Panc1 (cell line): ENCODE results near the gene JMJD1C. TPM values are rescaled to one million over a fixed set of nuclear protein-coding genes. Genes with fewer than 3 reads are reported as not detected.

Source experiments
- ATAC-seq: fragments of 200-7000 bp; cut with Tn5 transposase; 2 replicates; pipeline ENCODE4 v1.9.1; 2020; ENCODE audit warnings: mild to moderate bottlenecking, moderate library complexity
- BruUV-seq: library from RNA; stranded (reverse); fragments of 400-500 nt; replicated peaks from 2 replicates; lab custom pipeline; 2021; lab: Mats Ljungman, UMichigan
- CTCF ChIA-PET: fragments of 300-600 bp; sonication (Branson Sonifier 250); formaldehyde crosslinking; loops from one replicate; lab custom pipeline; 2022; ENCODE audit warnings: antibody characterized with exemption; lab: Charles Lee
- POLR2A ChIA-PET: fragments of 300-600 bp; sonication (Branson Sonifier 250); formaldehyde crosslinking; loops from one replicate; lab custom pipeline; 2022; ENCODE audit warnings: antibody characterized with exemption; lab: Charles Lee
- DNase-seq: peaks from one replicate; pipeline ENCODE4 v3.0.0-alpha.2; 2010; ENCODE audit warnings: low read depth, low spot score
- H3K27ac ChIP-seq: 2 replicates; pipeline ENCODE4 v1.5.1; 2011; ENCODE audit warnings: mild to moderate bottlenecking, low read length, inconsistent platforms
- H3K27me3 ChIP-seq: fragments of 200-500 bp; sonication (Bioruptor generic); 2 replicates; pipeline ENCODE4 v1.6.0; 2014; ENCODE audit warnings: low read length, inconsistent platforms; ENCODE audit not compliant: control insufficient read depth, insufficient read depth
- H3K36me3 ChIP-seq: fragments of 200-500 bp; sonication (Bioruptor generic); 2 replicates; pipeline ENCODE4 v1.5.1; 2014; ENCODE audit warnings: inconsistent platforms, mild to moderate bottlenecking, low read length, moderate library complexity; ENCODE audit not compliant: control insufficient read depth, insufficient read depth
- H3K4me1 ChIP-seq: 2 replicates; pipeline ENCODE4 v1.5.1; 2011; ENCODE audit warnings: inconsistent platforms, mild to moderate bottlenecking, low read length, moderate library complexity; ENCODE audit not compliant: control insufficient read depth, insufficient read depth
- H3K4me3 ChIP-seq, 2 experiments: 2 replicates each; pipeline ENCODE4 v1.5.1; 2011 to 2012; ENCODE audit warnings: low read depth in 2 of 2, low read length in 2 of 2, mild to moderate bottlenecking in 2 of 2, inconsistent platforms in 1 of 2, moderate library complexity in 1 of 2
- H3K9me3 ChIP-seq: fragments of 200-500 bp; sonication (Bioruptor generic); 2 replicates; pipeline ENCODE4 v1.5.1; 2014; ENCODE audit warnings: low read depth, mild to moderate bottlenecking, inconsistent platforms, low read length, moderate library complexity; ENCODE audit not compliant: control insufficient read depth, insufficient read depth
- CTCF ChIP-seq: fragments of 450-650 bp; IDR thresholded peaks from 2 replicates; pipeline ENCODE4 v1.5.1; 2017; ENCODE audit warnings: mild to moderate bottlenecking
- POLR2AphosphoS5 ChIP-seq: IDR thresholded peaks from 2 replicates; pipeline ENCODE4 v1.6.1; 2012; ENCODE audit warnings: mild to moderate bottlenecking, low read depth, low read length, moderate library complexity
- REST ChIP-seq, 2 experiments: IDR thresholded peaks; 2 replicates each; pipeline ENCODE4 v1.6.1; 2011 to 2012; ENCODE audit warnings: low read depth in 2 of 2, control low read depth in 1 of 2, low read length in 1 of 2, mild to moderate bottlenecking in 1 of 2, moderate library complexity in 1 of 2; ENCODE audit not compliant: insufficient read depth in 1 of 2
- SIN3A ChIP-seq: IDR thresholded peaks from 2 replicates; pipeline ENCODE4 v1.6.1; 2012; ENCODE audit warnings: low read depth, mild to moderate bottlenecking, low read length, moderate library complexity, borderline replicate concordance; ENCODE audit not compliant: insufficient read depth
- TCF7L2 ChIP-seq: IDR thresholded peaks from 2 replicates; pipeline ENCODE4 v1.6.1; 2011; ENCODE audit warnings: mild to moderate bottlenecking, low read depth, low read length, inconsistent platforms
- in situ Hi-C: cut with HindIII; loops from 2 replicates; pipeline ENCODE4 v1.10.0; 2016; ENCODE audit warnings: low sequenced_read_pairs, low pct_unique_long_range_greater_than_20kb
- intact Hi-C: fragments of 100-400 bp; cut with micrococcal nuclease; formaldehyde crosslinking; loops from one replicate; pipeline ENCODE4 v1.10.0; 2022; ENCODE audit not compliant: unreplicated experiment
- total RNA-seq: library from RNA; stranded (reverse); gene quantifications from one replicate; pipeline ENCODE4 v1.2.1, GENCODE V29; 2021; ENCODE audit not compliant: unreplicated experiment

The JMJD1C gene
- total RNA-seq, 1 experiment from 2014 or later: 88.3 TPM

- POLR2A ChIA-PET: no interaction called here
Observed at GRCh38 chr10:63438506-63439498, 27.0 kb downstream of the JMJD1C start.

More at GRCh38 chr10:63438506-63439498, 27.0 kb downstream of the JMJD1C start:
- peaks cover 43% of the 10 kb centered on the region for H3K4me1 ChIP-seq
- H3K36me3 ChIP-seq: no peaks in the 10 kb centered on the region
- ATAC-seq (no peak), DNase-seq (no peak)
- H3K27me3 ChIP-seq: no peaks in the 10 kb centered on the region
- no peaks in the 10 kb centered on the region for H3K9me3 ChIP-seq
- no TSS peak for BruUV-seq
- intact Hi-C loops (no loop called here), in situ Hi-C loops (no loop called here)
- no peak overlapping the region for H3K4me3 ChIP-seq
- CTCF ChIA-PET: no interaction called here
- no peak for TF ChIP-seq SIN3A
- TF ChIP-seq REST (IDR thresholded peaks at IDR 0.05; ENCODE audit: insufficient read depth in 1 of 2, low read depth in 2 of 2, low read length in 1 of 2): no peak
- TF ChIP-seq CTCF: no peak
- TF ChIP-seq TCF7L2: no peak
- TF ChIP-seq POLR2AphosphoS5: no peak
- H3K27ac ChIP-seq: no peak overlapping the region
